VCaP (cell line): Measurements from ENCODE around the gene VASN.
"Not testable (repeated sequence)": the region's sequence is repeated elsewhere in the genome, so short reads cannot be mapped to it uniquely, and the experiment has no call there.

Experiments used
- H3K27ac ChIP-seq: fragments of 450-650 bp; 2 replicates; pipeline ENCODE4 v1.5.1; 2017
- TF ChIP-seq, protein P1 (sequence below): fragments of 450-650 bp; conservative IDR thresholded peaks from 2 replicates; pipeline ENCODE4 v1.5.1; 2017; ENCODE audit warnings: mild to moderate bottlenecking, moderate library complexity

VASN gene

DNA sequence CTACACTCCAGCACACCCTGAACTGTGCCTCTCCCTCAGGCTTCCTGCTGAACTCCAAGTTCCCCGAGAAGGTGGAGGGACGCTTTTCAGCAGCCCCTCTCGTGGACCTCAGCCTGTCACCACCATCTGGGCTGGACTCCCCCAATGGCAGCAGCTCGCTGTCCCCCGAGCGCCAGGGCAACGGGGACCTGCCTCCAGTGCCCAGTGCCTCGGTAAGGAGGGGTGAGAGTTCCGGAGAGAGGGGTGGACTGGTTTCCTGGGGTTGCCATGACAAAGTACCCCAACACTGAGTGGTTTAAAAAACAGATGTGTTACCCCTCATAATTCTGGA is 38.4 kb upstream of the VASN start:
- TF ChIP-seq, protein P1, sequence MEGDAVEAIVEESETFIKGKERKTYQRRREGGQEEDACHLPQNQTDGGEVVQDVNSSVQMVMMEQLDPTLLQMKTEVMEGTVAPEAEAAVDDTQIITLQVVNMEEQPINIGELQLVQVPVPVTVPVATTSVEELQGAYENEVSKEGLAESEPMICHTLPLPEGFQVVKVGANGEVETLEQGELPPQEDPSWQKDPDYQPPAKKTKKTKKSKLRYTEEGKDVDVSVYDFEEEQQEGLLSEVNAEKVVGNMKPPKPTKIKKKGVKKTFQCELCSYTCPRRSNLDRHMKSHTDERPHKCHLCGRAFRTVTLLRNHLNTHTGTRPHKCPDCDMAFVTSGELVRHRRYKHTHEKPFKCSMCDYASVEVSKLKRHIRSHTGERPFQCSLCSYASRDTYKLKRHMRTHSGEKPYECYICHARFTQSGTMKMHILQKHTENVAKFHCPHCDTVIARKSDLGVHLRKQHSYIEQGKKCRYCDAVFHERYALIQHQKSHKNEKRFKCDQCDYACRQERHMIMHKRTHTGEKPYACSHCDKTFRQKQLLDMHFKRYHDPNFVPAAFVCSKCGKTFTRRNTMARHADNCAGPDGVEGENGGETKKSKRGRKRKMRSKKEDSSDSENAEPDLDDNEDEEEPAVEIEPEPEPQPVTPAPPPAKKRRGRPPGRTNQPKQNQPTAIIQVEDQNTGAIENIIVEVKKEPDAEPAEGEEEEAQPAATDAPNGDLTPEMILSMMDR: no peak
- no peak overlapping the region for H3K27ac ChIP-seq

DNA sequence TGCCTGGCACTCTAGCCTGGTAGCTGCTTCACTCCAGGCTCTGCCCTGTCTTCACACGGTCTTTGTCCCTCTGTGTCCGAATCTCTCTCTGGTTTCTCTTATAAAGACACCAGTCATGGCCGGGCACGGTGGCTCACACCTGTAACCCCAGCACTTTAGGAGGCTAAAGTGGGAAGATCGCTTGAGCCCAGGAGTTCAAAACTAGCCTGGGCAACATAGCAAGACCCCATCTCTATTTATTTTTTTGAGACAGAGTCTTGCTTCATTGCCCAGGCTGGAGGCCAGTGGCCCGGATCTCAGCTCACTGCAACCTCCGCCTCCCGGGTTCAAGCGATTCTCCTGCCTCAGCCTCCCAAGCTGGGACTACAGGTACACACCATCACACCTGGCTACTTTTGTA is 37.9 kb upstream of the VASN start:
- H3K27ac ChIP-seq: not testable (repeated sequence)

DNA sequence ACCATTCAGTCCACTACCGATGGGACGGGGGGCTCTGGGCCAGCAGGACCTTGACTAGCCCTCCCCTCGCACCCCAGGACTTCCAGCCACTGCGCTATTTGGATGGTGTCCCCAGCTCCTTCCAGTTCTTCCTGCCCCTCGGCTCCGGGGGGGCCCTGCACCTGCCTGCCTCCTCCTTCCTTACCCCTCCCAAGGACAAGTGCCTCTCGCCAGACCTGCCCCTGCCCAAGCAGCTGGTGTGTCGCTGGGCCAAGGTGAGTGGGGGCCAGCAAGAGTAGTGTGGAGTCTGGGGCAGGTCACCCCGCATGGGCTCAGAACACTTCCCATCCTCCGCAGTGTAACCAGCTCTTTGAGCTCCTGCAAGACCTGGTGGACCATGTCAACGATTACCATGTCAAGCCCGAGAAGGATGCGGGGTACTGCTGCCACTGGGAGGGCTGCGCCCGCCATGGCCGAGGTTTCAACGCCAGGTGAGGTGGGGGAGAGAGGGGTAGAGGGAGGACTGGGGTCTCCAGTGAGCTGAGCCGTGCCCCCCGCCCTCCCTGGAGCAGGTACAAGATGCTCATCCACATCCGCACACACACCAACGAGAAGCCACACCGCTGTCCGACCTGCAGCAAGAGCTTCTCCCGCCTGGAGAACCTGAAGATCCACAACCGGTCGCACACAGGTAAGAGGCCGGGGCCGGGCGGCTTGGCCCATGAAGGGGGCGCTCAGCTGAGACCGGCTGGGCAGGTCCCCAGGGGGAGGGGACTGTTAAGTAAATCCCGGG is 36.7 kb upstream of the VASN start:
- TF ChIP-seq, protein P1: no peak
- H3K27ac ChIP-seq: no peak overlapping the region

DNA sequence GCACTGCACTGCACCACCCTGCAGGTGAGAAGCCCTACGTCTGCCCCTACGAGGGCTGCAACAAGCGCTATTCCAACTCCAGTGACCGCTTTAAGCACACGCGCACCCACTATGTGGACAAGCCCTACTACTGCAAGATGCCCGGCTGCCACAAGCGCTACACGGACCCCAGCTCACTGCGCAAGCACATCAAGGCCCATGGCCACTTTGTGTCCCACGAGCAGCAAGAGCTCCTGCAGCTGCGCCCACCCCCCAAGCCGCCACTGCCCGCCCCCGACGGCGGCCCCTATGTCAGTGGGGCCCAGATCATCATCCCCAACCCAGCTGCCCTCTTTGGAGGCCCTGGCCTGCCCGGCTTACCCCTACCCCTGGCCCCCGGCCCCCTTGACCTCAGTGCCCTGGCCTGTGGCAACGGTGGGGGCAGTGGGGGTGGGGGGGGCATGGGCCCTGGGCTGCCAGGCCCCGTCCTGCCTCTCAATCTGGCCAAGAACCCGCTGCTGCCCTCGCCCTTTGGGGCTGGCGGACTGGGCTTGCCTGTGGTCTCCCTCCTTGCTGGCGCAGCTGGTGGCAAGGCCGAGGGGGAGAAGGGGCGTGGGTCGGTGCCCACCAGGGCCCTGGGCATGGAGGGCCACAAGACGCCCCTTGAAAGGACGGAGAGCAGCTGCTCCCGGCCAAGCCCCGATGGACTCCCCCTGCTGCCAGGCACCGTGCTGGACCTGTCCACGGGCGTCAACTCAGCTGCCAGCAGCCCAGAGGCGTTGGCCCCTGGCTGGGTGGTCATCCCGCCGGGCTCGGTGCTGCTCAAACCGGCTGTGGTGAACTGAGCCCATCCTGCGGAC is 34.7 kb upstream of the VASN start:
- TF ChIP-seq, protein P1: no peak
- no peak overlapping the region for H3K27ac ChIP-seq

DNA sequence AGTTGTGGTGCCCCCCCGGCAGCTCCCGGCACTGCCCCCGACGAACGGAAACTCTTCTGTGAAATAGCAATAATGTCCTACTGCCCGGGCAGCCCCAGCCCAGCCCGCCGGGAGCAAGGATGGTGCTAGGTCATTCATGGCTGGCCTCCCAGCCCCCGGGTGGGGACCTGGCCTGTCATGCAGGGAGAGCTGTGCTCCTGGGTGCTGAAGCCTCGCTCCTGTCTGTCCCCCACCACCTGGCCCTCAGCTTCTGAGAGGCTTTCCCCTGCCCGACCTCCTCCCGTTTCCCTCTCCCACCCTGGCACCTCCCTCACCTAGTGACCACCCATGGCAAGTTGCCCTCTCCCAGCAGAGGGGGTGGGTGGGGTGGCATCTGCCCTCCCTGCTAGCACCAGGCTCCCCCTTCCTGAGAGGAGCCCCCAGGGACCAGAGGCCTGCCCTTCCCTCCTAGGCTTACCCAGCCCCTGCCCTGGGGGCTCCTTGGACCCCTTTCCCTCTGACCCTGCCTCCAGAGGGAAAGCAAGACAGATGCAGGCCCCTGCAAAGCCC is 34.0 kb upstream of the VASN start:
- TF ChIP-seq, protein P1: no peak
- H3K27ac ChIP-seq: no peak overlapping the region

DNA sequence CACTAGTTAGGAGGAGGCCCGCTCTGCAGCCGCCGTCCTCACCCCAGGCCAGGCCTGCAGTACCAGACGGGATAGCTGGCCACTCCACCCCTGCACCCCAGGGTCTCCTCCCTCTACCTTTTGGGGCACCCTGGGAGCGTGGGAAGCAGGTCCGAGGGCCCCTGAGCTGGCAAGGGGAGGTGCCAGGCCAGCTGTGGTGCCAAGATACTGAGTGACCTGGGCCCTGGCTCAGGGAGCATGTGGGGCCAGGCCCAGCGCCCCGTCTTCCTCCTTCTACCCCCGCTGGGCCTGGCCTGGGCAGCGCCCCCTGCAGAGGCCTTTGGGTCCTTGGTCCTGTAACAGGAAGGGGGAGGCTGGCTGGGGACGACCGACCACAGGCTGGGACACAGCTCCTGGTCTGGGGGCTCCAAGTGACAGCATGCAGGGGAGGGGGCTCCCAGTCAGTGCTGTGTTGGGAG is 33.5 kb upstream of the VASN start:
- H3K27ac ChIP-seq: no peak overlapping the region
- TF ChIP-seq, protein P1: no peak

DNA sequence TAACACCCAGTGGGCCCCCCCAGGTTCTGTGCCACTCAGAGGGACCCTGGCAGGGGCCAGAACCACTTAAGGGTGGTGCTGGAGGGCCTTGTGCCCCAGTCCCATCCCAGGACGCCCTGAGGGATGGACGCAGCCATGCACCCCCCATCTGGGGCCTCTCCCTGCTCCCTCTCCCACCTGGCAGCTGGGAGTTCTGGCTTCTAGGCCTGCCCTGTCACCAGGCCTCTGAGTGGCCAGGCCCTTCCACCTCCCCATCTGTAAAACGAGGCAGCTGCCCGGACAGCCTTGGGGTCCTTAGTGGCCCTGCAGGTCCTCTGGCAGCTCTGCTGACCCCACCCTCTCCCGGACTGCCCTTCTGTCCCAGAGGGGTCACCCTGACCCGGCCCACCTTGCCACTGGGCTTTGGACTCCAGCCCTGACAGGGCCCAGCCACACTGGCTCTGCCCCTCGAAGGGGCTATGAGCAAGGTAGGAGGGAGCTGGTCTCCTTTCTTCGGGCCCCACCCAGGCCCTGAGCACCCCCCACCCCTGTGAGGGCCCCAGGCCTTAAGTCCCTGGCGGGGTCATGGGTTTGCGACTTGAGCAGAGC is 32.8 kb upstream of the VASN start:
- H3K27ac ChIP-seq: no peak overlapping the region
- TF ChIP-seq, protein P1: no peak
